Neural cell (in vitro differentiated cells): ENCODE data around the gene C12orf75. TPM values are rescaled to one million over a fixed set of nuclear protein-coding genes. Genes with fewer than 3 reads are reported as not detected.
A peak's percentile ranks its signal among the peaks of the same experiment; 100 is the strongest.

ENCODE experiments used
- H2AFZ ChIP-seq: fragments of 200-600, 300-800 bp; sonication (generic), shearing (Covaris generic); 2 replicates; pipeline ENCODE4 v1.6.0; 2014; ENCODE audit warnings: low read depth, mild to moderate bottlenecking, antibody characterized with exemption, low read length, moderate library complexity
- H3F3A ChIP-seq: fragments of 200-600 bp; shearing (Covaris generic); 2 replicates; pipeline ENCODE4 v1.6.1; 2016; ENCODE audit warnings: mild to moderate bottlenecking, moderate library complexity, mixed read lengths, antibody characterized with exemption, low read length; ENCODE audit not compliant: insufficient read depth, poor library complexity, severe bottlenecking
- H3K27ac ChIP-seq: fragments of 200-600, 300-800 bp; sonication (generic), shearing (Covaris generic); 2 replicates; pipeline ENCODE4 v1.5.1; 2014; ENCODE audit warnings: mild to moderate bottlenecking, low read length, moderate library complexity
- H3K27me3 ChIP-seq: fragments of 300-800, 200-600 bp; sonication (generic), shearing (Covaris generic); 2 replicates; pipeline ENCODE4 v1.6.0; 2014; ENCODE audit warnings: mild to moderate bottlenecking, low read depth, low read length, moderate library complexity; ENCODE audit not compliant: insufficient read depth
- H3K36me3 ChIP-seq: fragments of 300-800, 200-600 bp; sonication (generic), shearing (Covaris generic); 2 replicates; pipeline ENCODE4 v1.5.1; 2014; ENCODE audit warnings: mild to moderate bottlenecking, antibody characterized with exemption, low read length, moderate library complexity; ENCODE audit not compliant: insufficient read depth
- H3K4me2 ChIP-seq: fragments of 300-800, 200-600 bp; sonication (generic), shearing (Covaris generic); 2 replicates; pipeline ENCODE4 v1.6.0; 2014; ENCODE audit warnings: mild to moderate bottlenecking, low read length
- H3K4me3 ChIP-seq: fragments of 300-800, 200-600 bp; sonication (generic), shearing (Covaris generic); 2 replicates; pipeline ENCODE4 v1.5.1; 2014; ENCODE audit warnings: mild to moderate bottlenecking, low read length, moderate library complexity
- H3K79me2 ChIP-seq: fragments of 200-600 bp; shearing (Covaris generic); replicated peaks from 2 replicates; pipeline ENCODE4 v1.6.0; 2014; ENCODE audit warnings: mild to moderate bottlenecking, low read length, moderate library complexity; ENCODE audit not compliant: insufficient read depth
- H3K9ac ChIP-seq: fragments of 300-800, 200-600 bp; sonication (generic), shearing (Covaris generic); 2 replicates; pipeline ENCODE4 v1.6.1; 2016; ENCODE audit warnings: mild to moderate bottlenecking, low read length, mixed read lengths
- H3K9me2 ChIP-seq: fragments of 200-600 bp; shearing (Covaris generic); 2 replicates; pipeline ENCODE4 v1.6.1; 2016; ENCODE audit warnings: mild to moderate bottlenecking, low read length, mixed read lengths; ENCODE audit not compliant: insufficient read depth
- H3K9me3 ChIP-seq: fragments of 200-600, 300-800 bp; sonication (generic), shearing (Covaris generic); 2 replicates; pipeline ENCODE4 v1.6.1; 2016; ENCODE audit warnings: mild to moderate bottlenecking, mixed run types, low read length, moderate library complexity, mixed read lengths
- H4K20me1 ChIP-seq: fragments of 200-600 bp; shearing (Covaris generic); 2 replicates; pipeline ENCODE4 v1.6.1; 2016; ENCODE audit warnings: mild to moderate bottlenecking, mixed run types; ENCODE audit not compliant: insufficient read depth
- EP300 ChIP-seq: fragments of 450-650 bp; conservative IDR thresholded peaks from 2 replicates; pipeline ENCODE4 v1.6.1; 2014; ENCODE audit warnings: antibody characterized with exemption, mild to moderate bottlenecking, moderate library complexity; ENCODE audit not compliant: poor library complexity, severe bottlenecking
- EZH2 ChIP-seq: fragments of 200-600, 300-800 bp; shearing (Covaris generic), sonication (generic); IDR thresholded peaks from 2 replicates; pipeline ENCODE4 v1.6.1; 2014; ENCODE audit warnings: antibody characterized with exemption, low read length, borderline replicate concordance, mild to moderate bottlenecking; ENCODE audit not compliant: insufficient read depth, poor library complexity, severe bottlenecking
- MXI1 ChIP-seq: fragments of 450-650 bp; conservative IDR thresholded peaks from 2 replicates; pipeline ENCODE4 v1.6.1; 2014; ENCODE audit warnings: antibody characterized with exemption, mild to moderate bottlenecking; ENCODE audit not compliant: poor library complexity, severe bottlenecking
- POLR2AphosphoS5 ChIP-seq: IDR thresholded peaks from 2 replicates; pipeline ENCODE4 v1.6.1; 2012
- RAD21 ChIP-seq: fragments of 450-650 bp; conservative IDR thresholded peaks from 2 replicates; pipeline ENCODE4 v1.6.1; 2014; ENCODE audit warnings: antibody characterized with exemption, mild to moderate bottlenecking, moderate library complexity
- SMC3 ChIP-seq: fragments of 450-650 bp; conservative IDR thresholded peaks from 2 replicates; pipeline ENCODE4 v1.6.1; 2014; ENCODE audit warnings: antibody characterized with exemption, mild to moderate bottlenecking, moderate library complexity; ENCODE audit not compliant: poor library complexity
- TAF1 ChIP-seq: IDR thresholded peaks from 2 replicates; pipeline ENCODE4 v1.6.1; 2012; ENCODE audit warnings: low read depth
- polyA plus RNA-seq: library from polyadenylated mRNA; depleted of rRNA; stranded (reverse); fragments of >200 nt; gene quantifications from 2 replicates; pipeline ENCODE4 v1.2.3, GENCODE V29; 2014
- TF ChIP-seq, protein P1 (sequence below): fragments of 450-650 bp; IDR thresholded peaks from 2 replicates; pipeline ENCODE4 v1.5.1; 2014; ENCODE audit warnings: antibody characterized with exemption, mild to moderate bottlenecking, moderate library complexity; ENCODE audit not compliant: poor library complexity, severe bottlenecking
- TF ChIP-seq, protein P2 (sequence below): IDR thresholded peaks from 2 replicates; pipeline ENCODE4 v1.6.1; 2012; ENCODE audit warnings: borderline replicate concordance

The C12orf75 gene
- polyA plus RNA-seq, 1 donor from 2014 or later: 25.2 TPM

DNA sequence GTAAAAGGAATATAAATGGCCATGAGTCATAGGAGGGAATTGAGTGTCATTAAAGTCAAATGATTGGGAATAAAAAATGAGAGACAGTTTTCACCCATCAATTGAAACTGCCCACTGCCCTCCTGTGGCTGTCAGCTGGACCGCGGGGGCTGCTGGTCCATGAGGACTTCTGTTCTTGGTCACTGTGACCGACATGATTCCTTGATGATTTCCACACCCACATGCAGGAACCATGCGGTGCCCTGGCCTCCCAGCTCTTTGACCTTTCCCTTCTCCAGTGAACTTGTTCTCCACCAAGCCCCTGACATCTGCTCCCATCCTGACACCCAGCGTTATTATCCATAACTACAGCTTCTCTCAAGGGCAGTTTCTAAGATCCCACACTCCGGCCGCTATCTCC, 48.4 kb downstream of the C12orf75 start:
- H3K9ac ChIP-seq: no peak overlapping the region
- H3K9me3 ChIP-seq: no peaks in the 10 kb centered on the region
- no peaks in the 10 kb centered on the region for H3F3A ChIP-seq
- no peaks in the 10 kb centered on the region for H3K27me3 ChIP-seq
- H3K9me2 ChIP-seq: no peaks in the 10 kb centered on the region
- no peak overlapping the region for H3K27ac ChIP-seq
- H3K4me3 ChIP-seq: no peak overlapping the region
- no peak for TF ChIP-seq EZH2
- TF ChIP-seq POLR2AphosphoS5: no peak
- TF ChIP-seq RAD21: no peak
- no peak for TF ChIP-seq TAF1
- TF ChIP-seq EP300: no peak
- TF ChIP-seq MXI1: no peak
- H2AFZ ChIP-seq: no peak overlapping the region
- no peak overlapping the region for H3K4me2 ChIP-seq
- no peaks in the 10 kb centered on the region for H4K20me1 ChIP-seq
- no peaks in the 10 kb centered on the region for H3K36me3 ChIP-seq
- H3K79me2 ChIP-seq: no peaks in the 10 kb centered on the region

DNA sequence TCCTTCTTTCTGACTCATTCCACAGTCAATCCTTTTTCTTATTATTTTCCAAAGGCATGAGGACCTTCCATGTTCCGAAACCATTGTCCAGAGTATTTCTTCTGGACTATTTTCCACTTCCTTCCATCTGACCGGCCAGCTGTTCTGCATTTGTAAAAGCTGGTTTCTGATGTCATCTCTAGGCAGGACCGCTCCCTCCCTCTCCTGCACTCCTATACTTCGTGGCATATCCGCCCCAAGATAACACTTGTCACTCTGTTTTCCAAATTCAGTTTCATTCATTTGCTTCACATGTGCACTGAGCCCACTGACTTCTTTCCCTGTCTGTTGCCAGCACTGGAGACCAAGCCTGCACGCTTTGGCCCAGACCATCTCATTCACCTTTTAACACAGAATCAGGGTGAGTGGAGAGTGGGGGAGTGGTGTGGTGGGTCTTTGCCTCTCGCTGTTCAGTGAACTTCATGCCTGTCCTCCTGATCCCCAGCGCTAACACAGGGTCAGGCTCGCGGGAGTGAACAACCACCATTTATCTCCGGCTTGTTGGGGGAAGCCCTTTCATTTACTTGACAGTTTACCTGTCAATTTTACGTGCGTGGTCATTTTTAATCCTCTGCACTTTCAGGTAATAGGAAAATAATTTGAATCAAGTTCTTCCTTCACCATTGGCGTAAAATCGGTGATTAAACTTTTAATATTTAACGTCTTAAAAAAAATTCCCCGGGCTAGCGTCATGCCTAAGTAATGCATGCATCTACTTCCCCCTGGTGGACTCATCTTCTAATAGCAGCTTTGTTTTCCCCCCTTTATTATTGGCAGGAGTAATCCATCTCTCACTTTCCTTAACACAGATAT, 52.5 kb downstream of the C12orf75 start:
- Histone ChIP-seq H2AFZ (no peak overlapping the region), H3K79me2 (no peaks in the 10 kb centered on the region), H3K27me3 (no peaks in the 10 kb centered on the region), H3K9ac (no peak overlapping the region), H3K4me2 (no peak overlapping the region), H3K9me3 (no peaks in the 10 kb centered on the region), H3K27ac (no peak overlapping the region), H3K4me3 (no peak overlapping the region), H3F3A (no peaks in the 10 kb centered on the region), H3K36me3 (no peaks in the 10 kb centered on the region), H3K9me2 (no peaks in the 10 kb centered on the region), H4K20me1 (no peaks in the 10 kb centered on the region)
- TF ChIP-seq SMC3: peak; percentile 86
- TF ChIP-seq MXI1: no peak
- TF ChIP-seq EZH2: no peak
- TF ChIP-seq, protein P1, sequence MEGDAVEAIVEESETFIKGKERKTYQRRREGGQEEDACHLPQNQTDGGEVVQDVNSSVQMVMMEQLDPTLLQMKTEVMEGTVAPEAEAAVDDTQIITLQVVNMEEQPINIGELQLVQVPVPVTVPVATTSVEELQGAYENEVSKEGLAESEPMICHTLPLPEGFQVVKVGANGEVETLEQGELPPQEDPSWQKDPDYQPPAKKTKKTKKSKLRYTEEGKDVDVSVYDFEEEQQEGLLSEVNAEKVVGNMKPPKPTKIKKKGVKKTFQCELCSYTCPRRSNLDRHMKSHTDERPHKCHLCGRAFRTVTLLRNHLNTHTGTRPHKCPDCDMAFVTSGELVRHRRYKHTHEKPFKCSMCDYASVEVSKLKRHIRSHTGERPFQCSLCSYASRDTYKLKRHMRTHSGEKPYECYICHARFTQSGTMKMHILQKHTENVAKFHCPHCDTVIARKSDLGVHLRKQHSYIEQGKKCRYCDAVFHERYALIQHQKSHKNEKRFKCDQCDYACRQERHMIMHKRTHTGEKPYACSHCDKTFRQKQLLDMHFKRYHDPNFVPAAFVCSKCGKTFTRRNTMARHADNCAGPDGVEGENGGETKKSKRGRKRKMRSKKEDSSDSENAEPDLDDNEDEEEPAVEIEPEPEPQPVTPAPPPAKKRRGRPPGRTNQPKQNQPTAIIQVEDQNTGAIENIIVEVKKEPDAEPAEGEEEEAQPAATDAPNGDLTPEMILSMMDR: peak; percentile 85
- TF ChIP-seq, protein P2, sequence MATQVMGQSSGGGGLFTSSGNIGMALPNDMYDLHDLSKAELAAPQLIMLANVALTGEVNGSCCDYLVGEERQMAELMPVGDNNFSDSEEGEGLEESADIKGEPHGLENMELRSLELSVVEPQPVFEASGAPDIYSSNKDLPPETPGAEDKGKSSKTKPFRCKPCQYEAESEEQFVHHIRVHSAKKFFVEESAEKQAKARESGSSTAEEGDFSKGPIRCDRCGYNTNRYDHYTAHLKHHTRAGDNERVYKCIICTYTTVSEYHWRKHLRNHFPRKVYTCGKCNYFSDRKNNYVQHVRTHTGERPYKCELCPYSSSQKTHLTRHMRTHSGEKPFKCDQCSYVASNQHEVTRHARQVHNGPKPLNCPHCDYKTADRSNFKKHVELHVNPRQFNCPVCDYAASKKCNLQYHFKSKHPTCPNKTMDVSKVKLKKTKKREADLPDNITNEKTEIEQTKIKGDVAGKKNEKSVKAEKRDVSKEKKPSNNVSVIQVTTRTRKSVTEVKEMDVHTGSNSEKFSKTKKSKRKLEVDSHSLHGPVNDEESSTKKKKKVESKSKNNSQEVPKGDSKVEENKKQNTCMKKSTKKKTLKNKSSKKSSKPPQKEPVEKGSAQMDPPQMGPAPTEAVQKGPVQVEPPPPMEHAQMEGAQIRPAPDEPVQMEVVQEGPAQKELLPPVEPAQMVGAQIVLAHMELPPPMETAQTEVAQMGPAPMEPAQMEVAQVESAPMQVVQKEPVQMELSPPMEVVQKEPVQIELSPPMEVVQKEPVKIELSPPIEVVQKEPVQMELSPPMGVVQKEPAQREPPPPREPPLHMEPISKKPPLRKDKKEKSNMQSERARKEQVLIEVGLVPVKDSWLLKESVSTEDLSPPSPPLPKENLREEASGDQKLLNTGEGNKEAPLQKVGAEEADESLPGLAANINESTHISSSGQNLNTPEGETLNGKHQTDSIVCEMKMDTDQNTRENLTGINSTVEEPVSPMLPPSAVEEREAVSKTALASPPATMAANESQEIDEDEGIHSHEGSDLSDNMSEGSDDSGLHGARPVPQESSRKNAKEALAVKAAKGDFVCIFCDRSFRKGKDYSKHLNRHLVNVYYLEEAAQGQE: no peak
- TF ChIP-seq RAD21: peak; percentile 89
